ENCODE results near the gene SIGLEC11. TPM values are rescaled to one million over a fixed set of nuclear protein-coding genes. Genes with fewer than 3 reads are reported as not detected.

SIGLEC11 gene
- total RNA-seq, 2 experiments from 2014 or later: not detected

DNA sequence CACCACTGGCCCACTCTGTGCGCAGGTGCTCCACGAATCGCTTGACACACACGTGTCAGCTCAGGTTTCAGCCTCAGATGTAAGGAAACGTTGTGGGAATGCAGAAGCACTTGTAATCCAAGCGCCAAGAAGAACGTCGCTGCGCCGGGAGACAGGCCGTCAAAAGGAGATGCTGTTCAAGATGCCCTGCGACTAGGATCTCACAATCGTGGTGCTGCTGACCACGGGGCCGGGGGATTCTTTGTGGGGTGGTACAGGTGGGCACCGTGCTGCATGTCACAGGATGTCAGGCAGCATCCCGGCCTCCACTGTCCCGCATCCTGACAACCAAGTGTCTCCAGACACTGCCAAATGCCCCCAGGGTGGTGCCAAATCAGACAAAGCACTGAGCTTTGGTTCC, 16.9 kb upstream of the SIGLEC11 start:
- no peaks in the 10 kb centered on the region for H3K9me3 Mint-ChIP-seq
- peaks cover 6% of the 10 kb centered on the region for H3K36me3 Mint-ChIP-seq (ENCODE audit: low read depth)
- ATAC-seq (no peak), DNase-seq (no peak)
- H3K4me3 Mint-ChIP-seq: no peak overlapping the region
- intact Hi-C loops (cut with micrococcal nuclease): no loop called here
- TF ChIP-seq, protein P1, sequence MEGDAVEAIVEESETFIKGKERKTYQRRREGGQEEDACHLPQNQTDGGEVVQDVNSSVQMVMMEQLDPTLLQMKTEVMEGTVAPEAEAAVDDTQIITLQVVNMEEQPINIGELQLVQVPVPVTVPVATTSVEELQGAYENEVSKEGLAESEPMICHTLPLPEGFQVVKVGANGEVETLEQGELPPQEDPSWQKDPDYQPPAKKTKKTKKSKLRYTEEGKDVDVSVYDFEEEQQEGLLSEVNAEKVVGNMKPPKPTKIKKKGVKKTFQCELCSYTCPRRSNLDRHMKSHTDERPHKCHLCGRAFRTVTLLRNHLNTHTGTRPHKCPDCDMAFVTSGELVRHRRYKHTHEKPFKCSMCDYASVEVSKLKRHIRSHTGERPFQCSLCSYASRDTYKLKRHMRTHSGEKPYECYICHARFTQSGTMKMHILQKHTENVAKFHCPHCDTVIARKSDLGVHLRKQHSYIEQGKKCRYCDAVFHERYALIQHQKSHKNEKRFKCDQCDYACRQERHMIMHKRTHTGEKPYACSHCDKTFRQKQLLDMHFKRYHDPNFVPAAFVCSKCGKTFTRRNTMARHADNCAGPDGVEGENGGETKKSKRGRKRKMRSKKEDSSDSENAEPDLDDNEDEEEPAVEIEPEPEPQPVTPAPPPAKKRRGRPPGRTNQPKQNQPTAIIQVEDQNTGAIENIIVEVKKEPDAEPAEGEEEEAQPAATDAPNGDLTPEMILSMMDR (IDR thresholded peaks at IDR 0.05): no peak
- ChIA-PET CTCF (interaction anchor here (1.1 to 2.6 kb wide), 2 partner anchors 10 to 40 kb away, joined by 3 to 10 read pairs; no protein-coding TSS in a partner anchor), POLR2A (interaction anchor here (0.9 to 1.5 kb wide), 2 partner anchors 11 to 35 kb away, joined by 3 read pairs; no protein-coding TSS in a partner anchor)
- H3K4me1 Mint-ChIP-seq (ENCODE audit: low read depth): no peaks in the 10 kb centered on the region
- no peaks in the 10 kb centered on the region for H3K27me3 Mint-ChIP-seq
- H3K27ac Mint-ChIP-seq: no peak overlapping the region

DNA sequence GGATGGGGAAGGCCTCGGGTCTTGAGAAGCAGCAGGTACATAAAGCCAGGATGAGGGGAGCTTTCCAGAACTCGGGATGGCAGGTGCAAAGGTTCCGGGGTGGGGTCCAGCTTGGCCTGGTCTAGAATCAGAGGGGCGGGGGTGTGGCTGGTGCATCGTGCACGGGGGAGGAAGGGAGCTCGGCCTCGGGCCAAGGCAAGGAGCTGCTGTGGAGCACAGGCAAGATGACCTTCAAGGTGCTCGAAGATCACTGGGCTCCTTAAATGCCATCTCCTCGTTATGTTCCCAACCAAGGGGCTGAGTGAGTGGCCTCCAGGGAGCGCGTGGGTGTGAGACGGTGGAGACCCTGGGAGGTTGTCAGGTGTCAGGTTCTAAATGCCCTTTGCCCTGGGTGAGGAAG, 16.1 kb upstream of the SIGLEC11 start:
- peaks cover 6% of the 10 kb centered on the region for H3K36me3 Mint-ChIP-seq (ENCODE audit: low read depth)
- no peaks in the 10 kb centered on the region for H3K9me3 Mint-ChIP-seq
- POLR2A ChIA-PET: no interaction called here
- ATAC-seq (no peak), DNase-seq (no peak)
- H3K4me1 Mint-ChIP-seq (ENCODE audit: low read depth): no peaks in the 10 kb centered on the region
- no peak overlapping the region for H3K27ac Mint-ChIP-seq
- H3K4me3 Mint-ChIP-seq: no peak overlapping the region
- intact Hi-C loops (cut with micrococcal nuclease): no loop called here
- CTCF ChIA-PET: no interaction called here
- TF ChIP-seq, protein P1 (IDR thresholded peaks at IDR 0.05): no peak
- no peaks in the 10 kb centered on the region for H3K27me3 Mint-ChIP-seq

DNA sequence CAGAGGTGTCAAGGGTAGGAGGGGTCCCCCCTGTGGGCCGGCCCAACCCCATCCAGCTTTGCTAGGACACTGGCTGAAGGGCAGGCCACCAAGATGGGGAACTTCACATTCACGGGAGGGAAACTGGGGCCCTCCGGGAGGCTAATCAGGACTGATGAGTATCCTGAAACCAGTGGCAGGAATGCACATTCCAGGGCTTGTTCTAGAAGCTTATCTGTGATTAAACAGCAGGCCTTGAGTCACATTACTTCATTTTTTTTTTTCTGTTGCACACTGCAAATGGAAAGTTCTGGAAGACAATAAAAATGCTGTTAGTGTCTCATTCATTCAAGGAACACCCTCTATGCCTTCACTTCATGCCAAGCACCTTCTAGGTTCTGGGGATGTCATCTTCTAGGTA, 15.5 kb upstream of the SIGLEC11 start:
- no peaks in the 10 kb centered on the region for H3K4me1 Mint-ChIP-seq (ENCODE audit: low read depth)
- CTCF ChIA-PET: interaction anchor here (0.7 to 1.2 kb wide), 2 partner anchors 8 to 55 kb away, joined by 3 read pairs; no protein-coding TSS in a partner anchor
- no peaks in the 10 kb centered on the region for H3K27me3 Mint-ChIP-seq
- DNase-seq (no peak), ATAC-seq (no peak)
- intact Hi-C loops (cut with micrococcal nuclease): no loop called here
- H3K4me3 Mint-ChIP-seq: no peak overlapping the region
- H3K9me3 Mint-ChIP-seq: no peaks in the 10 kb centered on the region
- no peak overlapping the region for H3K27ac Mint-ChIP-seq
- TF ChIP-seq, protein P1 (IDR thresholded peaks at IDR 0.05): no peak
- peaks cover 6% of the 10 kb centered on the region for H3K36me3 Mint-ChIP-seq (ENCODE audit: low read depth)
- POLR2A ChIA-PET: interaction anchor here (0.6 to 0.9 kb wide), 2 partner anchors 46 to 94 kb away, joined by 3 read pairs; no protein-coding TSS in a partner anchor

DNA sequence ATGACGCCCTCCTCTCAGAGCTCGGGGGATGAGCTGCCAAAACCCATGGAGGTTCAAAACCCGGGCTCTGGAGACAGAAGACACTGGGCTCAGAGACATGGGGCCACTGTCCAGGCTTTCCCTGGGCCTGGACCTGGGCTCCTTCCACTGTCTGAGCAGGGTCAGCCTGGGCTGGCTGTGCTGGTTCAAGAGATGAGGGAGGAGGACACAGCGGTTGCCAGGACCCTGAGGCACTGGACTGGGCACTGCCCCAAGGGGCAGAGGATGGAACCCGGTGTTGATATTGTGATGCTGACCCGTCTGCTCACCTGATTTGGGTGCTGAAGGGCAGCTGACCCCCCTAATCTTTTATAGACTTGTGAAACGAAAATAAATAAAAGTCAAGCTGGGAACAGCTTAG, 14.1 kb upstream of the SIGLEC11 start:
- intact Hi-C loops (cut with micrococcal nuclease): no loop called here
- CTCF ChIA-PET: interaction anchor here (1.8 kb wide), 1 partner anchor 37 kb away, joined by 3 read pairs; no protein-coding TSS in a partner anchor
- ATAC-seq: no peak
- POLR2A ChIA-PET: interaction anchor here (1.0 kb wide), 1 partner anchor 20 kb away, joined by 3 read pairs; no protein-coding TSS in a partner anchor
- no peak for DNase-seq
- no peak overlapping the region for H3K4me3 Mint-ChIP-seq
- peaks cover 5% of the 10 kb centered on the region for H3K36me3 Mint-ChIP-seq (ENCODE audit: low read depth)
- no peaks in the 10 kb centered on the region for H3K27me3 Mint-ChIP-seq
- no peak overlapping the region for H3K27ac Mint-ChIP-seq
- H3K4me1 Mint-ChIP-seq (ENCODE audit: low read depth): no peaks in the 10 kb centered on the region
- no peaks in the 10 kb centered on the region for H3K9me3 Mint-ChIP-seq
- TF ChIP-seq, protein P1 (IDR thresholded peaks at IDR 0.05): no peak

DNA sequence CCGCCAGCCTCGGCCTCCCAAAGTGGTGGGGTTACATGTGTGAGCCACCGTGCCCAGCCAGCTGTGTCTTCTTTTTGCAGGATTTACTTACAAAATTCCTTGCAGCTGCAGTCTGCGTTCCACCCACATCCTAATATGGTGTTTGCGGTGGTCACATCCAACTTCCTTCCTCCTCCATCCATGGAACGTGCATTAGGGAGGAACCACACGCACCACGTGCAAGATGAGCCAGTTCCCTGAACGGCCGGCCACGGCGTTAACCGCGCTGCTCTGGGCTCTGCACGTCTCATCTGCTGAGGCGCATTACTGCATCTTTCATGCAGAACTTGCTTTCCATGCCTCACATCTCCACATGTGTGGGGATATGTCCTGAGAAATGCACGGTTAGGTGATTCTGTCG, 13.0 kb upstream of the SIGLEC11 start:
- peaks cover 5% of the 10 kb centered on the region for H3K36me3 Mint-ChIP-seq (ENCODE audit: low read depth)

More for the DNA sequence above, 13.0 kb upstream of the SIGLEC11 start:
- Mint-ChIP-seq H3K9me3 (no peaks in the 10 kb centered on the region), H3K27me3 (peaks cover 2% of the 10 kb centered on the region), H3K4me3 (no peak overlapping the region), H3K27ac (no peak overlapping the region), H3K4me1 (ENCODE audit: low read depth) (no peaks in the 10 kb centered on the region)
- ATAC-seq: no peak
- intact Hi-C loops (cut with micrococcal nuclease): no loop called here
- ChIA-PET CTCF (interaction anchor here (1.8 kb wide), 1 partner anchor 36 kb away, joined by 3 read pairs; no protein-coding TSS in a partner anchor), POLR2A (no interaction called here)
- DNase-seq: no peak
- TF ChIP-seq, protein P1 (IDR thresholded peaks at IDR 0.05): no peak

Data from activated CD8-positive, alpha-beta T cell treated with anti-CD3 and anti-CD28 coated beads for 36 hours (primary cell).